GM23338 (cell line): ENCODE data around the gene PSKH1.

Source experiments
- CTCF ChIP-seq, 2 experiments: fragments of 200-600 bp in 1 of 2; sonication (generic) in 1 of 2; conservative IDR thresholded peaks; 2 replicates each; pipeline versions ENCODE4 v1.5.1 to v1.6.1; 2016 to 2017; ENCODE audit warnings: antibody characterized with exemption in 2 of 2, low read depth in 2 of 2, mild to moderate bottlenecking in 2 of 2, moderate library complexity in 1 of 2
- EZH2 ChIP-seq: fragments of 200-600 bp; sonication (generic); IDR thresholded peaks from one replicate; pipeline ENCODE4 v1.8.0; 2017; ENCODE audit warnings: antibody characterized with exemption, mild to moderate bottlenecking, low read depth; ENCODE audit not compliant: unreplicated experiment
- EZH2phosphoT487 ChIP-seq: fragments of 200-600 bp; sonication (generic); IDR thresholded peaks from one replicate; pipeline ENCODE4 v1.8.1; 2018; ENCODE audit warnings: antibody characterized with exemption; ENCODE audit not compliant: unreplicated experiment
- POLR2AphosphoS5 ChIP-seq: IDR thresholded peaks from 2 replicates; pipeline ENCODE4 v1.6.1; 2016; ENCODE audit warnings: antibody characterized with exemption, low read depth
- REST ChIP-seq: IDR thresholded peaks from one replicate; pipeline ENCODE4 v1.6.1; 2018; ENCODE audit warnings: antibody characterized with exemption; ENCODE audit not compliant: unreplicated experiment
- ZNF331 ChIP-seq: fragments of 250-450 bp; sonication (Bioruptor Pico); IDR thresholded peaks from 2 replicates; pipeline ENCODE4 v1.5.0; 2020; ENCODE audit warnings: low read depth, mild to moderate bottlenecking, moderate library complexity

DNA sequence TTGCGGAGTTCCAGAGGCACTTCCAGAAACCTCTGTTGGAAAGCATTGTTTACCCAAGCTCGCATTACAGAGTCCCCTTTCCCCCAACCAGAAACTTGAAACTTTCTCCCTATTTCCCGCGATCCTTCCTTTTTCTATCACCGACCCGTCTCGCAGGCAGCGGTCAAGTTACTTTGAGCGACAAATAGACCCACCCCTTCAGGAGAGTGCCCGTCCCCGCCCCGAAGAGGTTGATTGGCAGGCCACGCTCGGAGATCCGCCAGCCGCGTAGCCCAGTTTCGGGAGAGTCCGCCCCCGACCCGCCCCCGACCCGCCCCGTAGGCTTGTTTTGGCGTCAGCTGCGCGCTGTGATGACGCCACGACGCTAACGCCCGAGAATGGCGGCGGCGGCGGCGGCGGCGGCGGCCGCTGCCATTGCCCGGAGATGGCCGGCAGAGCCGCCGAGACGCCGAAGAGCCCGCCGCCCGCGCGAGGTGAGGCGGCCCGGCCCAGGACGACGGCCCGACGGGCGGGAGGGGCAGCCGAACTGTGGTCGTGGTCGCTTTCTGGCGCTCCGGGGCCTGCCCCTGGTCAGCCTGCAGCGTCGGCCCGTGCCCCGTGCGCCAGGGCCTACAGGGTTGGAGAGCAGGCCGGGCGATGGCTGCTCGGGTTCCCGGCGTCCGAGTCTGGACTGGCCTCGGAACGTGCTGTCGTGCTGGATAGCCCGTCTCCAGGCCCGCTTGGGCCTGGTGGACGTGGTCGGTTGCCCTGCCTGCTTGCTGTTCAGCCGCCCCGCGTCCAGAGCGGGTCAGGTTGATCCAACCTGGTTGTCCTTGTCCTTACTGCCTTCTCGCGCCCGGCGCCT lies at the start of gene PSKH1:
- TF ChIP-seq POLR2AphosphoS5 (no peak), CTCF (conservative IDR thresholded peaks at IDR 0.05; ENCODE audit: low read depth in 2 of 2) (no peak), EZH2 (no peak), ZNF331 (CRISPR knock-in tag) (no peak), EZH2phosphoT487 (no peak), REST (no peak)
